ENCODE results near the gene MTG2. TPM values are rescaled to one million over a fixed set of nuclear protein-coding genes. Genes with fewer than 3 reads are reported as not detected.

MTG2 gene
- total and polyA plus RNA-seq, 2 of the 8 experiments (the other 6 are each of a cell fraction or from before 2014, with no cell fraction given) = 14.4 to 22.8 TPM

DNA sequence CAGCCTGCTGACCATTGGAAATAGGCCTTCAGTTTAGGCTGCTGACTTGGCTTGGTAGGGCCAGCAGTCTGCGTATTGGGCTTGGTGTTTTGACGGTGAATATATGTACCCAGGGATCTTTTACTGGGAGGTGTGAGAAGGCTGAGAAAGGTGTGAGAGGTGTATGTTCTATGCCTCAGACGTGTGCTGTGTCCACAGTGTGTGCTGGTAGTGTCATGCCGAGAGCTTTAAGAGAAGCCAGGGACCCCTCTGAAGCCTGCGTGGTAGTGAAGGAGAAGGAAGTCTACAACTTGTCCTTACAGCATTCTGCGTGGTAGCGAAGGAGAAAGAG lies 37.2 kb upstream of the MTG2 start:
- Histone ChIP-seq H3K79me1 (ENCODE audit: low read depth, low read length) (peaks cover 40% of the 10 kb centered on the region), H3K27ac (ENCODE audit: low read depth, low read length) (no peak overlapping the region), H3K4me1 (replicated peaks in 1 of 4; ENCODE audit: control insufficient read depth in 3 of 4, insufficient read depth in 4 of 4, low read length in 3 of 4) (peaks cover 0 to 21% (median 11%) of the 10 kb centered on the region in 4 experiments; a peak in 6 of 7 replicates), H3K23ac (ENCODE audit: insufficient read length) (no peak overlapping the region), H3K18ac (ENCODE audit: extremely low read depth, low read length) (no peak overlapping the region), H2AFZ (ENCODE audit: low read length) (no peak overlapping the region), H3K36me3 (ENCODE audit: control insufficient read depth in 2 of 4, insufficient read depth in 4 of 4, low read length in 3 of 4) (peaks cover 0 to 9% (median 3%) of the 10 kb centered on the region in 4 experiments; a peak in 3 of 8 replicates), H3K27me3 (replicated peaks in 1 of 4; ENCODE audit: control insufficient read depth in 3 of 4, extremely low read depth in 1 of 4, insufficient read depth in 3 of 4, low read length in 3 of 4) (no peaks in the 10 kb centered on the region), H3K79me2 (ENCODE audit: control insufficient read depth in 1 of 2, insufficient read depth in 2 of 2, low read length in 2 of 2) (peaks cover 62 to 88% of the 10 kb centered on the region in 2 experiments), H3K9ac (replicated peaks in 1 of 4; ENCODE audit: extremely low read depth in 1 of 4, low read depth in 3 of 4, low read length in 3 of 4) (no peak overlapping the region; a peak in 1 of 7 replicates), H4K20me1 (replicated peaks in 1 of 2; ENCODE audit: control insufficient read depth in 1 of 2, insufficient read depth in 2 of 2, low read length in 2 of 2) (peaks cover 51 to 59% of the 10 kb centered on the region in 2 experiments), H2BK12ac (ENCODE audit: low read depth, low read length) (no peak overlapping the region), H3K4ac (replicated peaks; ENCODE audit: insufficient read length, low read depth, low read length) (no peak overlapping the region), H2BK20ac (ENCODE audit: low read length) (no peak overlapping the region), H2AK5ac (ENCODE audit: low read depth, low read length) (peak overlapping the region; percentile 1; the same call in 1 of the 2 replicates), H3K4me2 (ENCODE audit: insufficient read depth in 1 of 2, low read depth in 2 of 2, low read length in 2 of 2) (no peak overlapping the region; a peak in 1 of 4 replicates), H4K5ac (ENCODE audit: insufficient read length, low read depth, low read length) (no peak overlapping the region), H2BK120ac (replicated peaks; ENCODE audit: low read depth, low read length) (no peak overlapping the region), H4K91ac (replicated peaks; ENCODE audit: insufficient read length, low read length) (no peak overlapping the region), H3K23me2 (ENCODE audit: low read depth, low read length) (peaks cover 3% of the 10 kb centered on the region; the same call in 1 of the 2 replicates), H2BK15ac (ENCODE audit: low read length) (no peak overlapping the region), H3K14ac (ENCODE audit: insufficient read length) (no peak overlapping the region), H3K4me3 (ENCODE audit: extremely low read depth in 1 of 4, insufficient read depth in 2 of 4, low read depth in 3 of 4, low read length in 4 of 4) (no peak overlapping the region), H3K56ac (replicated peaks; ENCODE audit: insufficient read length, low read depth, low read length) (no peak overlapping the region), H3K9me3 (ENCODE audit: insufficient read depth in 2 of 2, low read depth in 1 of 2, low read length in 1 of 2) (no peaks in the 10 kb centered on the region), H2BK5ac (ENCODE audit: low read depth, low read length) (no peak overlapping the region), H4K8ac (ENCODE audit: extremely low read depth, insufficient read depth, low read length) (no peak overlapping the region)
- no peak for DNase-seq (ENCODE audit: low read depth in 1 of 2, low spot score in 2 of 2)
- no peak for FAIRE-seq
- ChIA-PET POLR2A (ENCODE audit: partially characterized antibody) (interaction anchor here (0.8 to 3.4 kb wide), 3 partner anchors 10 to 25 kb away, joined by 3 to 10 read pairs (median 7); no protein-coding TSS in a partner anchor), CTCF (ENCODE audit: partially characterized antibody) (interaction anchor here (0.8 to 2.0 kb wide), 6 partner anchors 9 to 135 kb away, joined by 3 to 8 read pairs (median 4); no protein-coding TSS in a partner anchor)
- 89% methylated on average over 7 of the region's 7 CpGs; no CpG with 5 or more reads in 1 of the 2 experiments for WGBS, 2 experiments (ENCODE audit: extremely low coverage in 1 of 2, insufficient coverage in 1 of 2, insufficient read length in 1 of 2, insufficient replicate concordance in 2 of 2, low coverage in 1 of 2, low lambda C conversion rate in 2 of 2, missing lambda C conversion rate in 1 of 2)
- no peak for TF ChIP-seq HDAC6 (IDR thresholded peaks at IDR 0.05; ENCODE audit: low read depth, low read length)
- no peak for TF ChIP-seq NRF1 (IDR thresholded peaks at IDR 0.05; ENCODE audit: low read depth, low read length)
